GM19099 (cell line): ENCODE data around the gene CCDC54.

Experiments used
- POLR2A ChIP-seq: IDR thresholded peaks from 3 replicates; pipeline ENCODE4 v1.6.1; 2011; ENCODE audit warnings: low read depth; ENCODE audit not compliant: insufficient read length; ENCODE audit errors: extremely low read depth

Gene CCDC54

DNA sequence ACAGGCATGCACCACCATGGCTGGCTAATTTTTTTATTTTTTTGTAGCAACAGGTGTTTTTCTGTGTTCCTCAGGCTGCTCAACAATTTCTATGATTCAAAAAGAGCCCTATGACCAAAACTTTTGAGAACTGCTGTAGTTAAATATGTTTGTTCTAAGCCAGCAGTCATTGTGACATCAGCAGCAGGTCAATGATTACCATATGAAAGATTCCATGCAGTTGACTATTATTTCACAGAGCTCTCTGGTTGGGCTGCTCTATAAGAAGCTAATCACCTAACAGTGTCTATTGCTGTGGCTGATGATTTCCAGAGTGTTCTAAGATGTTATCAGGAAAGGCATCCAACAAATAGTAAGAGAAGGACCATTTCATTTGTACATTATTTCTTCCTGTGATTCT, at the start of gene CCDC54:
TSS of gene CCDC54 (plus strand) at position 289 of the 400 bp plus-strand sequence. CDS start 149 bp downstream, outside the sequence.
- TF ChIP-seq POLR2A, result no peak

DNA sequence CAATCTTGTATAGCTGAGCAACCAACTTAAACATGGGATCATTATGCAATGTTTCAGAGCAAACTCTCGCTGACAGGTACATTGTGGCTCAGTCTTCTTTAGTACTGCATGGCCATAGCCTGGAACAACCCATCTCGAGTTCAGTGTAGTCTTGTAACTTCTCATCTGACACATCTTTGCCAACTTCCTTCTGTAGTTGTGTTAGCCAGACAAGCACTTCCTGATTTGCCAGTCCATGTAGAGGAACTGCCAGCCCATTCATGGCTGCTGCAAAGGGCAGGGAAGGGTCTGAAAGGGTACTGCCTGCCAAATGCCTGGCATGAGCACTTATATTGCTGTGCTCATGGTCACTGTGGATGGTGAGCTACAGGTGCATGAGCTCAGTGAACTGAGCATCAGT, 49.2 kb upstream of the CCDC54 start:
- TF ChIP-seq POLR2A, result no peak

DNA sequence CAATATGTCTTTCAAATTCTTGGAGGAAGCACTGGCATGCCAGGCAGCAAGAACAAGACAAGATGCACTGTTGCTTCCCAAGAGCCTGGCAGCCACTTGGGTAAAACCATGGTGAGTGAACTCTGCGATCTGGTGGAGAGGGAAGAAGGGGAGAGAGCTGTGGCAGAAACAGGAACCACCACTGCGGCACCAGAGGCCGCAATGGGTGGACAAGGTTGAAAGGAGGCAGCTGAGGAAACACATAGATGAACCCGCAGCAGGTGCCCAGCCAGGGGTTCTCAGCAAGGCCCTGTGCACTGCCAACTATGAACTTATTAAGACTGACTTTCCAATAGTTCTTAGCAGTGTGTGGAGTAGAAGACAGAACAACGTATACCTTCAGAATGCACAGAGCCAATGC, 48.2 kb upstream of the CCDC54 start:
- no peak for TF ChIP-seq POLR2A

DNA sequence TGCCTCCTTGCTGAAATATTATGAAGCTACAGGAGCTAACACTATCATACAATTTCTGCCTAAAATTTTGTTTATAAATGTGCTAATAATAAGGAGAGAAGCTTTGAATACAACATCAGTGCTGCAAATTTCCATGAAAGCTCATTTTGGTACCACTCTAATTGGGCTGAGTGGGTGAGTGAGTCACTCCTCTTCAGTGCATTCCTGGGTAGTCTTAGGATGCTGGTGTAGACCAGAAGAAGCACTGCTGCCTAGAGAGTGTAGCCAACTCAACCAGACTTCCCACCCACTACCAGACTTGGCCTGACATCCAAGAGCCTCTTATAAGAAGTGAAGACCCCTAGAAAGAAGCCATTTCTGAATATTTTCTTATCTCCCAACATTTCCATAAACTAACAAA, 32.5 kb upstream of the CCDC54 start:
- no peak for TF ChIP-seq POLR2A

DNA sequence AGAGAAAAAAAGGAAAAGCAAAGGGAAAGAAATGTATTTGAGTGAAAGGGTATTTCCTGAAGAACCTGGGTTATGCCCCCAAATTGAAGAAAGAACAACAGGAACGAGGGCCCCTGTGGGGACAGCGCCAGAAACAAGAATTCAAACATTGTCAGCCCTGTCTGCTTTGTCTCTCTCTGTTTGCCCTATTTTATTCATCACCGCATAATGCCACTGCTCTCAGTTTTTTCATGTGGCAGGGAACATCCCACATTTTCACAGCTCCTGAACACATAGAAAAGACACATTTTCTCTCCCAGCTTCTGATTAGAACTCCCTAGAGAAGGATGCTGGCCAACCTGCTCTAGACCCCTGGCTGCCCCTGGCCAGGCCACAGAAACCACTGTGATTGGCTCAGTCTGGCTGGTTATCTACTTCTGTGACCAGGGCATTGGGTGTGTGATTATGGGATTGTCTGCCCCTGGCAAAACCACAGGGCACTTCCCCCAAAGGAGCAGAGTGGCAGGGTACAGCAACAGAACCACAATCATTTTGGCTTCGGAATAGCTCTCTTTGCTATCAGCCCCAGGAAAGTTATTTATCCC, 31.3 kb upstream of the CCDC54 start:
- no peak for TF ChIP-seq POLR2A

DNA sequence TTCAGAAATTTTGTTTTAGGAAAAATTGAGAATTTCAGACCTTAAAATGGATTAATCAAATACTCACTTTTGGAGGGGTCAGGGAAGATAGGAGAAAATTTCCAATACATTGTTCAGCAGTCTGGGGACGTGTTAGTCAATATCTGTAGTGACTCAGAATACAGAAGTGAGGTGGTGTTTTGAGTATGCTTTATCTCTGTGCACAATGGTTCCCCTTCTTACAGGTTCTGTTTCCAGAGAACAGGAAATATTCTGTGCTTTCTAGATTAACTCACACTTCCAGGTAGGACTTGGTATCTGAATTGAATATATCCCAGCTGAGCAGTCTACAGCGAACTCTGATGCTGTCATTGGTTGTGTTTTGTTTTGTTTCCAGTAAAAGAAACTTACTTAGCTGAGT, 30.7 kb upstream of the CCDC54 start:
- no peak for TF ChIP-seq POLR2A

DNA sequence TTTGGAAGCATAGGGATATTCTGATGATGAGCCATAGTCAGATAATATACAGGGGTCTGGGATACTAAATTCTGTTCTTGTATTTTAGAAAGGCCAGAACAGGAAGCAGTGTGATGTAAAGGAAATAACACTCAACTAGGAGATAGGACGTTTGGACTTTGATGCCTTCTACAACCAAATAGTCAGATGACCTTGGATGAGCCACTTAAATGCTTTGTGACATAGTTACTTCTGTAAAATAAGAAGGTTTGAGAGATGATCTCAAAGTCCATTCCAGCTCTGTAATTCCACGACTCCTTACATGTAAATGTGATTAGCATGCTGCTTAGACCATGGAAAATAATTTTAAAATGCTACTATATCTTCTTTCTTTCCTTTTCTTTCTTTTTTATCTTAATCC, 29.5 kb upstream of the CCDC54 start:
- TF ChIP-seq POLR2A, result no peak

DNA sequence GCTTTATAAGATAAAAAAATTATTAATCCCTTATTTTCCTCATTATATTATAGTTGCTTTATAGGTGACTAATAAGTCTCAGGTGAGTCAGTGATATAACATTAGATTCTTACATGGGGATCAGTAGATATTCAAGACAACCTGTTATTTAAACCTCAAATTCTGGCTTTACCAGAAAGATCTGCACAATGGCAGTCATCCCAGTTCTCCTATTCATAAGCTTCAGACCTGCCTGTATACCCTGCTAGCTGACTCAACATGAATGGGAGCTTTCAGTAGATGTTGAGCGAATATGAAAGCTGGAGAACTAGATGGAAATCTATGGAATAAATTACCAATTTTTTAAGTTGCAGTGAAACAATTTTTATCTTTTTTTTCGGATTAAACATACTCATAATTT, 20.5 kb upstream of the CCDC54 start:
- no peak for TF ChIP-seq POLR2A

DNA sequence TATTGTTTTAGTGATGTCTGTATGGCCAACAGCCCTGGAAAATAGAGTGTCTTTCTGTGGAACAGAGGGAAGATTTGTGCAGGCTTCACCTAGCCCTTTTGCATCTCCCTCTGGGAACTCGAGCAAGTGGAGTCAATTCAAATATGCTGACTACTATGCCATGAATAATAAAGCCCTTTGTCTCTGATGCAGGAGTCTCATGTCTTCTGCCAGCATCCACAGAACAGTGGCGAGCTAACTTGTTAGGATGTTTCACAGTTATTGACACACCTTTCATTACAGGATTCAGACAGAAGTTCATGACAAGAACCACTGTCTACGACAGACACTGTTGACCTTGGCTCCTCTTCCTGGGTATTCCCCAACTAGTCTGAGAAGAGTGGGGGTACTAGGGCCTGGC, 15.6 kb upstream of the CCDC54 start:
- TF ChIP-seq POLR2A, result no peak

DNA sequence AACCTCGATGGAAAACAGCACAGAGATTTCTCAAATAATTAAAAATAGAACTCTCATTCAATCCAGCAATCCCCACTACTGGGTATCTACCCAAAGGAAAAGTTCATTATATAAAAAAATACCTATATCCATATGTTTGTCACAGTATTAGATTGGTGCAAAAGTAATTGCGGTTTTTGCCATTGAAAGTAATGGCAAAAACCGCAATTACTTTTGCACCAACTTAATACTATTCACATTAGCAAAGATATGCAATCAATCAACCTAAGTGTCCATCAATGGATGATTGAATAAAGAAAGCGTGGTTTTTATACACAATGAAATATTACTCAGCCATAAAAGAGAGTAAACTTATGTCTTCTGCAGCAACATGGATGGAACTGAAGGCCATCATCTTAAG, 12.2 kb upstream of the CCDC54 start:
- TF ChIP-seq POLR2A, result no peak

DNA sequence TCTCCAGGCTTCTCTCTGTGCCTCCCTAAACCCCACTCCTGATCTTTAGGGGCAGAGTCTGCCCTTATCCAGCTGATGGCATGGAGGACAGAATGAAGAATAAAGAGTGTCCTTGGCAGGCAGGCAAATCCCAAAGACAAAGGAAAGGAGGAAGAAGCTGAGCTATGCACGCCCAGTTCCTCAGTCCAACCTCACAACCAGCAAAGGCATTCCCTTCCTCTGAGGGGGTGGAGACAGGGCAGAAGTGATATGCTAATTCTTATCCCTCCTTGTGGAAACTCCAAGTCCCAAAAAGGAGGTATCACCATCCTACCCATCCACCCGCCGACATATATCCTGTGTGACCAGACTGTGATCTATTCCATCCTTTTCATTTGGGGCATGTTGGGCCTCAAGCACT, 10.5 kb upstream of the CCDC54 start:
- TF ChIP-seq POLR2A, result no peak

DNA sequence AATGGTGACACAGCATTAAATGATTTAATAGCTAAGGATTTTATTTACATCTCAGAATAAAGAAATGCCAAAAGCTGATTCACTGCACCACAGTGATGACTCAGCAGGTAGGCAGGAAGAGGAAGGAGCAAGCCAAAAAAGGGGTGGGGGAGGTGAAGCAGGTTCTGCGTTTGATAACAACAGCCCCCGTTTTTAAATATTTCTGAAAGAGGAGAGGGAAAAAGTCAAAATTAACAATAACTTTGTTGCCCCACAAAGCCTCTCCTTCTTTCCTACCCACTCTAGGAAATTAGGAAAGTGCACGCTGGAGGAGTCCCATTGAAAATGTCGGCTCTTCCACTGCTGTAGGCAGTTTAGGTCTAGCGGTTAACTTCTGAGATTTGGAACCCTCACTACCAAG, 9.9 kb upstream of the CCDC54 start:
- TF ChIP-seq POLR2A, result no peak

DNA sequence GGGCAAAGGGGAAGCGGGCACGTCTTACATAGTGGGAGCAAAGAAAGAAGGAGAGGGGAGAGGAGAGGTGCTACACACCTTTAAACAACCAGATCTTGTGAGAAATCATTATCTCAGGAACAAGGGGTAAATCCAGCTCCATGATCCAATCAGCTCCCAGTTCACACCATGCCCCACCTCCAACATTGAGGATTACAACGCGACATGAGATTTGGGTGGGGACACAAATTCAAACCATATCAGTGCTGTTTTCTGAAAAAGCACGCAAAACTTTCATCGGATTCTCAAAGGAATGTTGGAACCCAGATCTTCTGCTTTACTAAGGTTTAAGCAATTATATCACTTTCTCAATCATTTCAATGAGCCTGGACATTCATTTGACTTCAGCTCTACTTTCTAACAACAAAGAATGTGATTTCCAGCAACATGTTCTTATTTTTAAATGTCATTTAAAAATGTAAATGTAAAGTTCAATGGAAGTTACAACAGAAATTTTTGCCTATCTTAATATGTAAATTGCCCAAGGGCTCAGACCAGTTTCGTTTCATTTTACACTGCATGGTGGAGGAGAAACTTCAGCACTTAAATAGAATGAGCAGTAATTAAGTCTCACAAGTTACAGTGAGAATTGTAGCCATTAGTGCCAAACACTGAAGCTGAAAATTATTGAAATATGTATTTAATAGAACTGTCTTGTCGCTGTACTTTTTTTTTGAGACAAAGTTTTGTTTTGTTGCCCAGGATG, 8.4 kb upstream of the CCDC54 start:
- no peak for TF ChIP-seq POLR2A

DNA sequence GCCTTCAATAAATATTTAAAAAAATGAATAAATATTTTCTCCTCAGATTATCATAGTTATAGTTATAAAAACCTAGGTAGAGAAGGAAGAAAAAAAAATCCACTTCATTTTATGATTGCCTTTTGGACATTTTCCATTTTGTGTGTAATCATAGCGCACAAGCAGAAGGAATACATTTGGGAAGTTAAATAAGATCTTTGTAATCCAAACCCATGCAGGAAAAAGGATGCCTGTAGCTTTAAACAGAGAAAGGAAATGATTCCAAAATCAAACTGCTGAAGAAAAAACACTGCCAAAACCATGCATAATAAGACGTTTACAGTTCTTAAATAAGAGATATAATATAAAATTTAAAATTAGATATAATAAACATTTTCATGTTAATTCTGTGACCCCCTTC, 7.4 kb upstream of the CCDC54 start:
- no peak for TF ChIP-seq POLR2A

DNA sequence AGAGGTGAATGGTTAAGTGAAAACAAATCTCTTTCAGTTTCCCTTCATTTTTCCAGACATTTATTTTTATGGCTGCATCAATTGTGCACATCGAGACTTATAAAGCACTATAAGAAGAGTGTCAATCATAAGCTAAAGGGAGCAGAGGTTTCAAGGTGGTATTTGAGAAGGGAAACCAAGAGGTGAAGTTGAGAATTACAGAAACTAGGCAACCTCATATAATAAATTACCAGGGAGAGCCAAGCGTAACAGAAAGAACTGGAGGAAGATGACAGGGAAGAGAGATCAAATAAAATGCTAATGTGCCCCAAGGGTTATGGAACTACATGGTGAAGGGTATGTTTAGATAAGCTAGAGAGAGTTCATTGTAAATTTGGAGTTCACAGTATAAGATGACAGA, 6.3 kb upstream of the CCDC54 start:
- no peak for TF ChIP-seq POLR2A

DNA sequence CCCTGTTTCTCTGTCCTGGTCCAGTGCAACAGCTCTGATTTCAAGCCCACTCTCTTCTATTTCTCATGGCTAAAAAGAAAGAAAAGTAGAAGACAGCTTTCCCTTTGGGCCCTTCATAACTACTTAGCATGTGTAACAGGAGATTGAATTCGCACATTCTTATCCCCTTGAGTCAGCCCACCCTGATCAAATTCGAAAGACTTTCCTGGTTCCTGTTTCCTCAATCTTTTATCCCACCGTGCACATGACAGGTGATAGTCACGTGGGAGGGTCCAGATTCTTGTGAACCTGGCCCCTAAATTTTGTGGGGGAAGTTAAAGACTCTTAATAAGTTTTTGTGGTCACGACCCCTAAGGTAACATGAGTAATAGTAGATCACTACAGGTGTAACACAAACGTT, 4.7 kb upstream of the CCDC54 start:
- TF ChIP-seq POLR2A, result no peak

DNA sequence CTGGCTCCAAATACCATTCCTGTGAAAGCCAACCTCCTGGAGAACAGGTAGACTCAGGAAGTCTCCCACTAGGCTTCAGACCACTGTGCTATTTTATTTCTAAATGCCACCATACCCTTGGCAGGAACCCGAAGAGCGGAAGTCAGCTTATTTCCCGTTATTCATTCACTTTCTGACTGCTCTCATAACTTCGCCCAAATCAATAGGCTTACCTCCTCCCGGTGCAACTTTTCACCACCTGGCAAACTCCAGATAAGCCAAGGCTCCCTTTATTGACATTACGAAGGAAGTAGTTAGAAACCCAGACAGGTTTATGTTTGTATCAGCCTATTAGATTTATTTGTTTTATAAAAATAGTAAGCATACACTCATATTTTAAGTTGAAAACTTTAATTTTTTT, 3.3 kb upstream of the CCDC54 start:
- no peak for TF ChIP-seq POLR2A
